ENCODE data around the gene DNAH9.
A peak's percentile ranks its signal among the peaks of the same experiment; 100 is the strongest.

Gene DNAH9

DNA sequence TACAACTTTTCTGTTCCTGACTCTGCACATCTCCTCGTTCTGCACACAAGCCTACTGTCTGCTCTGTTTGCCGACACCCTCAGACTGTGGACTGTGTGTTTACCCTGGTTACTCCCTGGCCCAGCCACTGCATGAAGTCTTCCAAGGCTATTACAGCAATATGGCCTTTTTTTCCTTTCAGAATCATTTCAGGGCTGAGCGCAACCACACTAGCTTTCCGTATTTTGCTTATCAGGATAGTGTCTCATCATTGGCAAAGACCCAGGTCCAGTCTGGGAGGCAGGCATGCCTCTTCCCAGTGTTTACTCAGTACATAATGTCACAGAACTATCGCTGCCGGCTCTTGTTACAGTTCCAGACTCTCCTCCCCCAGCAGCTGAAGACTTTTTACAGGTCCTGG lies 10.1 kb downstream of the DNAH9 start:
- DNase-seq, result no peak

DNA sequence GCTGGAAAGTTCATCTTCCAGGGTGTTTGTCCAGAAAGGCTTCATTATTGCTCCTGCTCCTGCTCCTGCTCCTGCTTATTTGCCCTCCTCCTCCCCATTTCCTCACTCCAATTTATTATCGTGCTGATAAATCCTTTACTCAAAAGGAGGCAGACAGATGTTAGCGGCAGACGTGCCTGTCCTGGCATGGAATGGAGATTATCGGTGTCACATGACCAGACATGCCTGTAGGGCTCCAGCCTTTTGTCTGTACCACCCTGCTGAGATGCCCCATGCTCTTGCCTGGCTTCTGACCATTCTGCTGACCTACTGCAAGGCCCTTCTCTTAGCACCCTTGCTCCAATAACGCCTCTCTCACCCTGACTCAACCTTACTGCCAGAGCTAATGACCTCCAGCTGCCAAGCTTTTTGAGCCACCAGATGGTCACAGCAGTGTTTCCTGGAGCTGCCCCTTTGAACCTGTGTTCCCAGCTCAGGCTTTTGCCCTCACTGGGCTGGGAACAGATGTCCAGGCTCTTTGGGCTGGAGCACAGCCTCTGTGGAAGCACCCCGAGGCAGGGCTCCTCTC lies 12.8 kb downstream of the DNAH9 start:
- DNase-seq, result no peak

DNA sequence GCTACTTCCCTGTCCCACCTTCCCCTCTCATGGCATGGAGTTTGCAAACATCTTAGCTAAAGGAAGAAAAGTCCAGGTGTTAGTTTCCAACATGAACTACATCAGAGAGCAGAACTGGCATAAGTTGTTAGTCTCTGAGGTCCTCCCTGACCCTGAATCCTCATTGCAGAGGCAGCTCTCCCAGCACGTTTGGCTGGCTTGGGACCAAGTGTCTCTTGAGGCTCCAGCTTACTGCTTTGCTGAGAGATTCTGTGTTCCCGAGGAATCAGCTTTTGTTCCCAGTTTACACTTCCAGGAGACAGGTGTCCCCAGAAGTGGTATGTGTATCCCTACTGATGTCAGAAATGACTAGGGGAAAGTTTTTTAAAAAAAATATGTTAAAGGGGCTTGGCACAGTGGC lies 14.7 kb downstream of the DNAH9 start:
- no peak for DNase-seq

DNA sequence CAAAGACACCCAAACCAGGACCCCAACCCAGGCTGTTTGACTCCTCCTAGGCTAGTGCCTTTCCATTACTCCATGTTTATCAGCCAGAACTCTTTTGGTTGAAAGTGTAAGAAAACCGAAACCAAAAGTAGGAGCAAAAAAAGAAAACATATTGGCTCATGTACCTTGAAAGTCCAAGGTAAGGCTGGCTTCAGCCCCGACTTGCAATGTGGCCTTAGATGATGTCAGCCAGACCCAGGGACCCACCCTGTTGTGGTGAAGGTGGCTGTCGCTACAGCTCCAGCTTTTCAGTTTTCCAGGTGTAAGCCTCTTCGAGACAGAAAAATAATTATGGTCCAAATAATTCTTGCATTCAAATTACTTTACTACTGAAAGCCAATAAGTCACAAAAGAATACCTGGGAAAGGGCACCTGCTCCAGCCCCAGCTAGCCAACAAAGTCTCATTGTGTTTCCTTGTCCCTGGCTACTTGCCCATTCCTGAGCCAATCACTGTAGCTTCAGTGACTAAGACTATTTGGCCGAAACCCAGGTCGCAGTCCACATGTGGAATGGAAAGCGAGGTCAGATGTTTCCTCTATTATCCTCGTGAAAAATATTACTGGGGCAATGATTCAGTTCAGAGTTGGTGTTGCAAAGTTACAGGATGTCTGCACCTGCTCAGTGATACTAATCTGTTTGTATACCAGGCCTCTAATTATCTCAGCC lies 20.7 kb downstream of the DNAH9 start:
- no peak for DNase-seq

DNA sequence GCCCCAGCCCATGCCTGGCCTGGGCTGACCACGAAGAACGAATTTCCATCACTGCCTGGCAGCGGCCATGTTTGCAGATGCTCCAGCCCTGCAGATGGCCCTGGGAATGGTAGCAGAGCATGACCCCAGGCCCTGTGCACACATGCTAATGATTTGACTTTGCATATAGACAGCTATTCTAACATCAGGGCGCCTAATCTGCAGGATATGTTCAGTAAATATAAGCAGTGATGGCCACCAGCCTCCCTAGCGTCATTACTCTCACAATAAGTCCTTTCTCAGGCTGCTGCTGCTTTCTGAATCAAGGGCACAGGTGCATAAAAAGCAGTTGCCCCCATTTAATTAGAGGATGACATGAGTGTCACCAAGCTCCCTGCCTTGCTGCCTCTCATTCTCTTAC lies 24.2 kb downstream of the DNAH9 start:
- no peak for DNase-seq

DNA sequence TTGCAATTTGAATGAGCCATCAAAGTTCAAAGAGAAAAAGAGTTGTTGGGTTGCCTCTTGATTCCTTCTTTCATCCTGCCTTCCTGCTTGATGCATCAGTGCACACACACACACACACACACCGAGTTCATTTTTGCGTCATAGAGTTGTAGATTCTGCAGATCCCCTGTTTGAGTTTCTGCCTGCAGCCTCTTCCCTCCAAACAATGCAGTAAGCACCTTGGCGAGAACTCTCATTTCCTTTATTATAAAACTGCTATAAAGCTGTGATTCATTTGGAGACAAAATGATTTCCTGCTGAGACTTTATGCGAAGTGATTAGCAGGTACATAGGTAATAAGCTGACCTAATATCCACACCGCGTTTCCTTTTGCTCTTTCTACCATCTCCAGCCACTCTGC lies 26.7 kb downstream of the DNAH9 start:
- DNase-seq, result no peak

DNA sequence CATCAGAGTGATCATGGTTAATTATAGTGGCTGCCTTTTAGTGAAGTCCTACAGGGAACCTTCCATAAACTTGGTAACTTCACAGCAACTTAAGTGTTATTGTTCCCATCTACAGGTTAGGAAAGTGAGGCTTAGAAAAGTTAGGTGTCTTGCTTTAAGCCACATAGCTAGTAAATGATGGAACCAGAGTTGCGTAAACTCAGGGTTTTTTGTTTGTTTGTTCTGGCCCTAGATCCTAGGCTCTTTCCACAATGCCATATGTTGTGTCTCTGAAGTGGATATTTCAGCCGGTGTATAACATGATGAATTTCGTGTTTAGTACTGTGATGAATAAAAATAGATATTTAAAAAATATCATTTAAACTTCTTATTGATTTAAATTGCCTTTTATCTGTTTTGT lies 27.6 kb downstream of the DNAH9 start:
- no peak for DNase-seq

DNA sequence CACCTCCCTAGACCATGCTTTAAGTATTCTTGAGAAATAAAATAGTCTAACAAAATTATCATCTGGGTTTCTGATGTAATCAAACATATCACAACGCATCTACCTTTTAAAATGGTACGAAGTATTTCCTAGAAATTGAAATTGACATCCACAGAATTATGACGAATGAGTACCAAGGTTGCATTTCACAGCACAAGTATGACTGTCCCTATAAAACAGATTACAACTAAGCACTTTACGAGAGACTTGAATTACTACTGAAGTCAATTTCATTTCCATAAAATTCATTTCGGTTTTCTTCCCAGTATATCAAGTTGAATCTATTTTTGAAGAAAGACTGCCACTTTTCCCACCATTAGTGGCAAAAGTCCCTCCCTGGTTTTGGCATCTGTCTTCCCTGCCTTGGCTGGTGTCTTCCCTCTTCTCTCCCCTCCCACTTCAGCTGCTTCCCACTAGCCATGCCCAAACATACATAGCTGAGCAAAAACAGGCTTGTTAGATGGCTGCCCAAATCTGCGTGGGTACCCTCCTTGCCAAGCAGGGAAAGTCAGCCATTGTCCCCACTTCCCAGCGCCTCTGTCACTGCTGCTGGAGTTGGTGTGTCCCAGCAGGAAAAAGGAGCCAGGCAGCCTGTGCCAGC lies 29.2 kb downstream of the DNAH9 start:
- DNase-seq, result no peak

DNA sequence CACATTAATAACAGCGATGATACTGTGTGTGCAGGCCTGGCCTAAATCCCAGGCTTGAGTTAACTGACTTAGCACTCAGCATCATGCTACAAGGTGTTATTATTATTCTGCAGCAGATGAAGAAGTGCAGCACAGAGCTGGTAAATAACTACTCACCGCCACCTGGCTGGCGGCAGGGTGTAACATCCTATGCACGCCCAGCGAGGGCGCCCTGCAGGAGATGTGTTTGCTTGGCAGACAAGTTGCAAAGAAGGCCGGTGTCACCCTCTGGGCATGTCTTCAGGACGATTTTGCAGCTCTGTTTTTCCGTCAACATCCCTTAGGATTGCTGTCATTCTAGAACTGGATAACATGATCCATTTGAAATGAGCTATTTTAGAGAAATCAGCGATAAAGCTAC lies 30.1 kb downstream of the DNAH9 start:
- no peak for DNase-seq

DNA sequence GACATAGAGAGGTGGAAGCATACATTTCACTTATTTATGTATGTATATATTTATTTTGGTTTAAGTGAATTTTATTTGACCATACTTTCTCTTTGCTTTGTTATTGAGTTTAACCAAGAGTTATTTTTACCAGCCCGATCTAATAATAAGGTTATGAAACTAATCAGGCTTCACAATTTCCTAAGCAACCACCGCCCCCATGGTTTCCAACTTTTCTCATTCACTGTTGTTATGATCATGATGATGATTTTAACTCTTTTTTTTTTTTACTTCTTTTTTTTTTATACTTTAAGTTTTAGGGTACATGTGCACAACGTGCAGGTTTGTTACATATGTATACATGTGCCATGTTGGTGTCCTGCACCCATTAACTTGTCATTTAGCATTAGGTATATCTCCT lies 30.6 kb downstream of the DNAH9 start:
- no peak for DNase-seq

DNA sequence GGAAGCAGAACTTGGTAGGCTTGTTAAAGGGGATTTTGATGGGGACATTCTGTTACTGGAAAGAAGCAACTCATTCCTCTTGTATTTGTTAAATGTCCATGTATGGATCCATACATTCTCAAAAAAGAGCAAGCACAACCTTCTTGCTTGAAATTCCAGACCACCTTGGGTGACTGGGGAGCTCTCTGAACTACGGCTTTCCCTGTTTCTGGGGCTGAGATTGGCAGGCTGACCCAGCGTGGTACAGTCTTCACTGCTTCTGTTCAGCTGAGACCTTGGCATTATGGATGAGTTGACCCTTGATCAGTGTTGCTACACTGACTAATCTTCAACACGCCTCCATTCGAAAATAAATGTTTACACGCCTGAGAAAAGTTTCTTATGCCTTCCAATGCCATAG lies 38.5 kb downstream of the DNAH9 start:
- no peak for DNase-seq

DNA sequence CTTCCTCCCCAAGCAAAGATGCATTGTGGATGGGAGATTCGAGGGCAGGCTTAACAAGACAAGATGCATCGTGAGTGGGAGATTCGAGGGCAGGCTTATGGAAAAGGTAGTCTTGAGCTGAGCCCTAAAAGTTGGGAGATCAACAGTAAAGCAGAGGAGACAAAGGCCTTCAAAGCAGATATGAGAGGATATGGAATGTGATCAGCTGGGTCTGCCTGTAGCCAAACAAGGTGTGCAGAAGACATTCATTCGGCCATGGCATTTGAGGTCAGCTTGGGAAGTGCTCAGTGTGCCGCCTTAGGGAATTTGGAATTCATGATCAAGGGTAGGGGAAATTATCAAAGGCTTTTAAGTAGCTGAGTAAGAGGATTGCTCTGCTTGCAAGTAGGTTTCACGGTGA lies 39.5 kb downstream of the DNAH9 start:
- DNase-seq, result no peak

DNA sequence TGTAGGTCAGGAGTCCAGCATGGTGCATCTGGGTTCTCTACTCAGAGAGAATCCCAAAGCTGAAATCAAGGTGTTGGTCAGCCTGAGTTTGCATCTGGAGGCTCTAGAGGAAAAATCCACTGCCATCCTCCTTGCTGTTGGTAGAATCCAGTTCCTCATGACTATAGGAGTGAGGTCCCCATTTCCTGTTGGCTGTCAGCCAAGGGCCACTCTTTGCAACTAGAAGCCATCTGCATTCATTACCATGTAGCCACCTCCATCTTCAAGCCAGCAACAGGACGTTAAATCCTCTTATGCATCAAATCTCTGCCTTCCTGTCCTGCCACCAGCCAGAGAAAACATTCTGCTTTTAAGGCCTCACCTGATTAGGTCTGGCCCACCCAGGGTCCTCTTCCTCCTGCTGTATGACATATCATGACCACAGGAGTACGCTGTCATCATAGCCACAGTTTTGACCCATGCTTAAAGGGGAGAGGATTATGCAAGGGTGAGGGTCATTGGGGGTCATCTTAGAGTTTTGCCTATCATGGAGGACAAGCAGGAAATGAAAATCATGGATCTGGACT lies 40.5 kb downstream of the DNAH9 start:
- no peak for DNase-seq

DNA sequence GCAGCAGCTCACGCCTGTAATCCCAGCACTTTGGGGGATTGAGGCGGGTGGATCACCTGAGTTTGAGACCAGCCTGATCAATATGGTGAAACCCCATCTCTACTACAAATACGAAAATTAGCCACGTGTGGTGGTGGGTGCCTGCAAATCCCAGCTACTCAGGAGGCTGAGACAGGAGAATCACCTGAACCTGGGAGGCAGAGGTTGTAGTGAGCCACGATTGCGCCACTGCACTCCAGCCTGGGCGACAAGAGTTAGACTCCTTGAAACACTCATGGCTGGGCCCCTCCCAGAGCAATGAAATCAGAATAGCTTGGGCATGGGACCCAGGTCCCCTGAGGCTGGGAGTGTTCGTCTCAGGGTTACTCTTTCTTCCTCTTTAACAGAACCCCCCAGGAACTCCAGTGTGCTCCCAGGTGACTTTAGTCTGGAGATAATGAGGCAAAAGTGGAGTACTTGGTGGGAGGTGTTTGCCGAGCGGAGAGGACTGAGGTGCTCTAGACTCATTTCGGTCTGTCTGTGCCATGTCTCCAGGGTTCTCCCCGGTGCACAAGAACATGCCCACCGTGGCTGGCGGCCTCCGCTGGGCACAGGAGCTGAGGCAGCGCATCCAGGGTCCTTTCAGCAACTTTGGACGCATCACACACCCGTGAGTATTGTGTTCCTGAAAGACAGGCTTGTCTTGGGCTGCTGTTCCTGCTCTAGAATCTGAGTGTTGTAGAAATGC lies 41.6 kb downstream of the DNAH9 start:
- no peak for DNase-seq

DNA sequence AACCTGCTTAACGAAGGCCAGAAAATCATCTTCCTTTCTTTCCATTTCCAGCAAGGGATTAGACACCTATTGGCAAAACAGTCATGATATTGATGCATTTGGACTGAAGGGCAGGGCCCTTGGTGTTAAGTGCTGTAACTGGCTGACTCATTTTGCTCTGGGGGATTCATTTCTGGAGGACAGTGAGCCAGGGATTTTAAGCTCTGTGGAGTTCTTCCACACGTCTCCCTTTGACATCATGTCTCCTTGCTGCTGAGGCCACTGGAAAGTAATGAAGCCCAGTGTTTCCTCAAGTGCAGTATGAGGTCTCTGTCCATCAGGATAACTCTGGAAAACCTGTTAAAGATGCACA lies 42.2 kb downstream of the DNAH9 start:
- no peak for DNase-seq

DNA sequence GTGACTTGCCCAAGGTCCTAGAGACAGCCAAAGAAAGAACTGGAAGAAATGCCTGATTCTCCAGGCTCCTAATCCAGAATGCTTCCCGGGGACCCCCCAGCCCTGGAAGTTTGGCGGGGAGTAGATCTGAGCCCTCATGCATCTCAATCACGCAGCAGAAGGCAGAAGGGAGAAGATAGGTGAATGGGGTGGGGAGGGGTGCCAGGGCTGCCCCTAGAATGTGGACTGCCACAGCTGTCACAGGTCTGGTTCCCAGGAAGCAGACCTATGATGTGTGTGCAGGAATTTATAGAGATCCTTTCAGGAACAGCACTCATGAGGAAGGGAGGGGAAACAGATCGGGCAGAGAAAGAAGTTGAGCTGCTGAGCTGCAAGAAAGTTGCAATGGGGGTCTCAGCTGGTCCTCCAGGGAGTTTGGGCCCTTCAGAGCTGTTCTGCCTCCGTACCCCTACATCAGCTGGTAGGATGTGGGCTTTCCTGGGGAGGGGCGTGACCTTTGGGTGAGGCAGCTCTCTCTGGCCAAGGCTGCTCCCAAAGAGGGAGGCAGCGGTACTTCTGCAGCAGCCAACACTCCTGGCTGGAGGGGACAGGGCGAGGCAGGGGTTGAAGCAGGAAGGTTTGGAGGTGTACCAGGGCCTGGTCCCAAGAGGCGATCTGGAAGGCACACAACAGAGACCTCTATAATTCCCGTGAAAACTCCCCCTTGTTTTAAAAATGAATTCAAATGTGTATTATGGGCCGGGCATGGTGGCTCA lies 43.4 kb downstream of the DNAH9 start:
- no peak for DNase-seq

DNA sequence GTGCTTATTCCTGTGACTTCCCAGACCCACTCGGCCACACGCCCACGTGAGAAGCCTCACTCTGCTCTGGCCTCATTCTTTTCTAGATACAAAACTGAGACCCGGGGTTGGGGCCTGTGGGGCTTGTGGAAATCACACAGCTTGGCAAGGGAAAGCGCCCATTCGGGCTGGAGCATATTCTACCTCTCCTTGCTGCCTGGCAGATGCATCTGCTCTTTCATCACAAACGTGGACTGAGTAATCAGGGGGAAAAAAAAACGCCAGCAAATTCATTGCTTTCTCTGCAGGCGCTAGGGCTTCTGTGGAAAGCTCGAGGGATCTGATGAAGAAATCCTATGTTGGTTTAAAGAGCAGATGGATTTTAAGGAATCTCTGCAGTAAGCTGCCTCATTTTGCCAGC lies 44.4 kb downstream of the DNAH9 start:
- DNase-seq, result no peak

DNA sequence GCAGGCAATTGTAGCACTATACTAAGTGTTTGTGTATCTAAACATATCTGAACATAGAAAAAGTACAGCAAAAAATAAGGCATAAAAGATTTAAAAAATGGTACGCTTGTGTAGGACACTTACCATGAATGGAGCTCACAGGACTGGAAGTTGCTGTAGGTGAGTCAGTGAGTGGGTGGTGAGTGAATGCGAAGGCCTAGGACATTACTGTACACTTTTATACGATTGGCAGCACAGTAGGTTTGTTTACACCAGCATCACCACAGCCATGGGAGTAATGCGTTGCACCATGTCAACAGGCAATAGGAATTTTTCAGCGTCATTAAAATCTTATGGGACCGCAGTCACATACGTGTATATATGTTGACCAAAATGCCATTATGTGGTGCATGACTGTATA lies 45.6 kb downstream of the DNAH9 start:
- no peak for DNase-seq

DNA sequence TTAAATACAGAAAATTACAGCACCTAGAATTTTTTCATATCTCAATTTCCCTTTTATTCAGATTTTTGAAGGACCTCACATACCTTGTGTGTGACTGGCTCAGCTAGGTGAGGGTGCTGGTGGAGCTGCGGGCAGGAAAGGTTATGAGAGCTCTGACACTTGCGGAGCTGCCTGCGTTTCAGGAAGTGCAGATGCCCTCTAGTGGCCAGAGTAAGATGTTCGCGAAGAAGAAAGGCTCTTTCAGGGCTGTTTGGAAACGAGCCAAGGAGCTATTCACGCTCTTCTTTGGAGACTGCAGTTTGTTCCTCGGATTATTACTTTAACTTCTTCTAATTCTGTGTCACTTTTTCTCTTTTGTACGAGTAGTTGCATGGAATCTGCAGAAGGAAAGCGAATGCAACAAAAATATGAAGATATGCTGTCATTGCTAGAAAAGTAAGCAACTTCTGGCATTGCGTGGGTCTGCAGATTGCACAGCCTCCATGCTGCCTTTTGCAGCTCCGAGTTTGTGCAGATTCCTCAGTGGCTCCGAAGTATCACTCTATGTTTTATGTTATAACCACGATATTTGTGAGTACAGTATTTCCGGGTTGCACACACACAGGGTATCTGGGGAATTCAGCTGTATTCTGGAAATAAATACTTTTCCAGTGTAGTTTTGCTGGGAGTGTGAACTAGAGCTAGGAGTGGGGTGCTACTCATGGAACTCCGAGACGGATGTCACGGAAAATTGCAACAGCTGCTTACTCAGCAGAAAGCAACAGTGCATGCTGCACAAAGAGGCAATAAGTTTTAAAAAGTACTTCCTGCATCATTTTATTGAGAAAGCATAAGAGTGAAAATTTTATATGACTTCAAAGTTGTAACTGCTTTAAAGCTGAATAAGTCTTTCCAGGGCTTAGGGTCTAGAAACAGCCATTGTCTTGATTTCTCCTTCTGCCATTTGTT lies 46.3 kb downstream of the DNAH9 start:
- peak; percentile 4 to 18 for DNase-seq

DNA sequence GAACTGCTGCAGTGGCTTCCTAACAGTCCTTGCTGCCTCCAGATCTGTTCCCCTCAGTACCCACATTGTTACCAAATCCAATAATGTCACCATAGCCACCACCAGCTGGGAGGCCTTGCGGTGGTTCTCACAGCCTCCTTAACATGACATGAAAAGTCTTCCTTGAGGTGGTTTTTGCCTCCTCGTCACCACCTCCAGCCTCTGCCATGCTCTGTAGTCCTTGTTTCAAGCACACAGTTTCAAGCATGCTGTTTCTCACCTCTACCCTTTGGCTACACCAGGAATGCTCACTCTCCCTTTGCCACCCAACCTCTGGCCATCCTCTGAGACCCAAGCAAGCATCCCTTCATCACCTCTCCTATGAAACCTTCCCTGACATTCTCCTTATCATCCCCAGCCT lies 47.2 kb downstream of the DNAH9 start:
- DNase-seq, result no peak

DNA sequence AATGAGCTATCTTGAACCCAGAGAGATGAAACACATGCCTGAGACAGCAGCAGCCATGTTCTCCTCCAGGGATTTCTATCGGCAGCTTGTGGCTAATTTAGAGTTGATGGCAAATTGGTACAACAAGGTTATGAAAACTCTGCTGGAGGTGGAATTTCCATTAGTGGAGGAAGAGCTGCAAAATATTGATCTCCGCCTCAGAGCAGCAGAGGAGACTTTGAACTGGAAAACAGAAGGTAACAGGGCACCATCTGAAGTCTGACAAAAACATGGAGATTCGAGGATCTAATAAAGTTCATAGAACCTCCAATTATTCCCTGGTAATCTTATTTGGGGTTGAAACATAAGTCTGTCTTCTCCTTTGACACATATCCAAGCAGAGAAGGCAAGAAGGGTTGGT lies 52.8 kb downstream of the DNAH9 start:
- no peak for DNase-seq

DNA sequence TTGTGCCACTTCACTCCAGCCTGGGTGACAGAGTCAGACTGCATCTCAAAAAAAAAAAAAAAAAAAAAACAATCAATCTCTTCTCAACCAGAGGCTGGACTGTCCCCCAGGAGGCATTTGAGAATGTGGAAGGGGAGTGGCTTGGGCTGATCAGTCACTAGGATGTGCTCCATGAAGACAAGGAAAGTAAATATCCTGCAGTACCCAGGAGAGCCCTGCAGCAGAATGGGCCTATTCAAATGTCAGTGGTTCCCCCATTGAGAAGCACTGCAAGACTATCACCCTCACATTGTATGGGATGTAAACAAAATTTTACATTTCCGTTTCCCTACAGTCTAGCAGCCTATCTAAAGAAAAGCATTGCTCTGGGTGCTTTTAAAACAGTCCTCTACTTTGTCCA lies 70.3 kb downstream of the DNAH9 start:
- no peak for DNase-seq

Data from activated CD4-positive, alpha-beta T cell treated with anti-CD3 and anti-CD28 coated beads for 4 hours (primary cell).